Activated CD4-positive, alpha-beta T cell treated with anti-CD3 and anti-CD28 coated beads, Interleukin-2, amount 50 U/mL, for 48 hours (primary cell): ENCODE results near the gene MAP4K2.

ENCODE experiments used
- DNase-seq, 2 experiments: peaks; one replicate each; pipeline ENCODE4 v3.0.0-alpha.2; 2020

MAP4K2 gene

DNA sequence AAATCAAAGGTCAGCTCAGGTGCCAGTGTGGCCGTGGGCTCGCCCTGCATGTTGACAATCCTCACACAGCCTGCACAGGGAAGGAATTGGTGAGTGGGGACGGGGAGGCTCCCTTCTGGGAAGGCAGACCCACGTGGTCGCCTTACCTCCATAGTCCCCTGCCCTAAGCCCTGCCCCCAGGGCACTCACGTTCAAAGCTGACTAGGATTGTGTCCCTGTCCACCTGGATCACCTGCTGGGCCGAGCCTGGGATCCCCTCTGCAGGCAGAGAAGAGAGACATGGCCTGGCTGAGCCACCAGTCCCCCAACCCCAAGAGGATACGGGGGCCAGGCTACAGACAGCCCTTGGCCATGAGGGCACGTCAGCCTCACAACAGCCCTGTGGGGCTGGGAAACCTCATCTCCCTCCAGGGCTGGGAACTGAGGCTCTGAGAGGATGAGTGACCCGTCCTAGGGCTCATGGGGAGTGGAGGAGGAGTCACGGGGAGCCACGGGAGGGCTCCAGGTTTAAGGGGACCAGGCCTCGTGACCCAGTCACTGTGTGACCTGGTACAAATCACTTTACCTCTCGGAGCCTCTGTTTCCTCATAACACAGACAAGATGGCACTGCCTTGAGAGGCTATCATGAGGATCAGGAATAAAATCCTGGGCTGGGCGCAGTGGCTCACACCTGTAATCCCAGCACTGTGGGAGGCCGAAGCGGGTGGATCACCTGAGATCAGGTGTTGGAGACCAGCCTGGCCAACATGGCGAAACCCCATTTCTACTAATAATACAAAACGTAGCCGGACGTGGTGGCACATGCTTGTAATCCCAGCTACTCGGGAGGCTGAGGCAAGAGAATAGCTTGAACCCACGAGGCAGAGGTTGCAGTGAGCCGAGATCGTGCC lies 12.6 kb downstream of the MAP4K2 start:
- DNase-seq: no peak

- no peak for DNase-seq
Observed at GRCh38 chr11:64789331-64790204, 13.4 kb downstream of the MAP4K2 start.

- DNase-seq: no peak
Observed at GRCh38 chr11:64788321-64789215, 14.4 kb downstream of the MAP4K2 start.

GRCh38 chr11:64787526-64788320 lies 15.3 kb downstream of the MAP4K2 start:
- DNase-seq: peak; percentile 67 to 72

DNA sequence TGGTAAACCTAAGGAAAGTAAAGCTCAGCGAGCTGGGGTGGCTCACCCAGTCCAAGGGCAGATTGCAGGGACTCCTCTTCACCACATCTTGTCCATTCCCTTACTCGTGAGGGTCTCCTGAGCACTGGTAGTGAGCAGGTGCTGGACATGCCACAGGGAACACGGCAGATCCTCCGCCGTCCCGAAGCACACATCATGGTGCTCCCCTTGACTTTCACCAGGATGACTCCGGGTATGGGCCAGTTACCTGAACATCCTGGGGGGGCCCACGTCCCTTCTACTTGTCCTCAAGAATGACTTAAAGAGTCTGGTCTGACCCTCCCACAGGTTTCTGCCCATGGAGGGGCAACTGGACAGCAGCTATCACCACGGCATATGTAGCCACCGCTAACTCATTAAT lies 16.7 kb downstream of the MAP4K2 start:
- DNase-seq: no peak

- no peak for DNase-seq
Observed at GRCh38 chr11:64784813-64785581, 18.0 kb downstream of the MAP4K2 start.

- peak; percentile 97 to 99 for DNase-seq
Observed at GRCh38 chr11:64778473-64779298, 24.3 kb downstream of the MAP4K2 start, which contains the start of gene SF1. Gene SF1, minus strand, starts transcription at chr11:64778542. Its CDS starts 150 bp downstream, at chr11:64778392.

GRCh38 chr11:64778223-64778472 lies 24.9 kb downstream of the MAP4K2 start:
- no peak for DNase-seq

GRCh38 chr11:64777449-64778222 lies 25.4 kb downstream of the MAP4K2 start:
- peak; percentile 74 to 80 for DNase-seq

DNA sequence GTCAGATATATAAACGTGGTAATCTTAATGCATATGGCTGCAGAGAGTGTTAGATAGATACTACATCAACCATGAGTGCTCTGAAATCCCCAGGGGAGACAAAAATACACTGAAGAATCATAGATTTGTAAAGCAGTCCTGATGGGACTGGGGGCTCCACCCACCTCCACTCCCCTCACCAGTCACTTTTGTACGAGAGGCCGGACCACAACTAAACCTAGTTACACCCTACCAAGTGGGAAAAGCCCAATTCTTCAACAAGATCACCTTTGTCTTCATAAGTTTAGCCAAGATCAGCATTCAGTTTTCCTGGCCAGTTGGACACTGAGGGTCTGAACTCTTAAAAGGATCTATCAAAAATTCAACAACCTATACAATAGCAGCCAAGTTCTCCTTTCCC lies 26.1 kb downstream of the MAP4K2 start:
- no peak for DNase-seq

DNA sequence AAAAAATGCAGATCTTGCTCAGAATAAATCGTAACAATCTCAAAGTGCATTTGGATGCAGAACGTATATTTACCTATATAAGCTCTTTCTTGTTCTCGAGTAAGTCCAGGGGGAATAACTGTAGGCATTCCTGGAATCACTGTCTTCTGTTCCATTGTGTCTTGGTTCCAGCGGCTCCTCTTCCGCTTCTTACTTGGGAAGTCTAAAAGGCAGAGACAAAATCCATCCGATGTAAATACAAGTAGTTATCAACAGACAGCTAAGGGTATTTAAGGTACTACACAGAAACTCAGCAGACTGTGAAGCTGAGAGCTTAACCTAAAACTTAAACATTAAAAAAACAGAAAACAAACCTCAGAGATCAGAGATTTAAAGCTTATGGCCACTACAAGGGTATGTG lies 26.6 kb downstream of the MAP4K2 start:
- no peak for DNase-seq

DNA sequence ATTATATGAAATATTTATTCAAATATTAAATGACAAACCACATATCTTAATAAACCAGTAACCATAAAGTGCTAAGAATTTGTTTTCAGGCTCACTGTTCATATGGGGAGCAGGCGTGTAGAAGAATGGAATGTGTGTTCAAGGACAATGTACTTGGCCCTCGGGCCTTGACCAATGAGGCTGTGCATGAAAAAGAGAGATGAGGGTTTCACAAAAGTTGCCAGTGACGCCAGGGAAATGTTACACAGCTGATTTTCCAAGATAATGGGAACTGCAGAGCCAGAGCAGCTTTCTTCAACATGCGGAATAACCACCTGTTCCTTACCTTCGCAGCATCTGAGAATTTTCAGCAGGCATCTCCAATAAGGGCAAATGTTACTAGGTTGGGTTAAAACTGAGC lies 28.9 kb downstream of the MAP4K2 start:
- no peak for DNase-seq

GRCh38 chr11:64772303-64773018 lies 30.6 kb downstream of the MAP4K2 start:
- DNase-seq: no peak

DNA sequence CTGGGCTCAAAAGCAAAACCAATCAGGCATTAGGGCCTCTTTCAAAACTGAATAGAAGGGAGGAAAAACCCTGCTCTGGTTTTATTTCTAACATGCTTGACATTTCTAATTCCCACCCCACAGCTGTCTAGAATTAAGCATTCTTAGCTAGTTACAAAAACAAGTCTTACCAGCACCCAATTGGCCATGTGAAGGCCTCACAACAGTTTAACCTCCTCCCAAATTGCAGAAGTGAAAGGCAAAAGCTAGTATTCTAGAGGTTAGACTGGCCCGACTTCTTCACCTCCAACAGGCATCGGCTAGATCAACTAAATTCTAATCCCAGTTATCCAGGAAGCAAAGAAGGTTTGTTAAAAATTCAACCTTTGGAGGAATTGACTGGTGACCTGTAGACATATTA lies 31.2 kb downstream of the MAP4K2 start:
- no peak for DNase-seq

- DNase-seq: no peak
Observed at GRCh38 chr11:64770120-64770519, 32.9 kb downstream of the MAP4K2 start.

DNA sequence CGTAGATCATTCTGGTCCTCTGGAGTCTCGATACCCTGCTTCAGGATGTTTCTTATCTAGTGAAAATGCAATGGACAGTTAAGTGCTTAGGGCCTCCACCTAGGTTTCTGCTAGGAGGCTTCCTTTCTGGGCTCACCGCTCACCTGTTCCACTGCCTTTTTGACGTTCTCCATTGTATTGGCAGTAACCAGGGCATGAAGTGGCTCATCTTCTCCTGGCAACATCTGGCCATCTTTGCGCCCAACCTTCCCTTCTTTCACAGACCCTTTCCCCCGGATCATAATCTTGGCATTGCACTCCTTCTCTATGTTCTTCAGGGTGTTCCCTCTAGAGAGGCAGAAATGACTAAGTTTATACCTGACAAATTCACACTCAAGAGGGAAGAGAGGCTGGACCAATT lies 33.7 kb downstream of the MAP4K2 start:
- no peak for DNase-seq

GRCh38 chr11:64768300-64768694 lies 34.7 kb downstream of the MAP4K2 start:
- DNase-seq: no peak

DNA sequence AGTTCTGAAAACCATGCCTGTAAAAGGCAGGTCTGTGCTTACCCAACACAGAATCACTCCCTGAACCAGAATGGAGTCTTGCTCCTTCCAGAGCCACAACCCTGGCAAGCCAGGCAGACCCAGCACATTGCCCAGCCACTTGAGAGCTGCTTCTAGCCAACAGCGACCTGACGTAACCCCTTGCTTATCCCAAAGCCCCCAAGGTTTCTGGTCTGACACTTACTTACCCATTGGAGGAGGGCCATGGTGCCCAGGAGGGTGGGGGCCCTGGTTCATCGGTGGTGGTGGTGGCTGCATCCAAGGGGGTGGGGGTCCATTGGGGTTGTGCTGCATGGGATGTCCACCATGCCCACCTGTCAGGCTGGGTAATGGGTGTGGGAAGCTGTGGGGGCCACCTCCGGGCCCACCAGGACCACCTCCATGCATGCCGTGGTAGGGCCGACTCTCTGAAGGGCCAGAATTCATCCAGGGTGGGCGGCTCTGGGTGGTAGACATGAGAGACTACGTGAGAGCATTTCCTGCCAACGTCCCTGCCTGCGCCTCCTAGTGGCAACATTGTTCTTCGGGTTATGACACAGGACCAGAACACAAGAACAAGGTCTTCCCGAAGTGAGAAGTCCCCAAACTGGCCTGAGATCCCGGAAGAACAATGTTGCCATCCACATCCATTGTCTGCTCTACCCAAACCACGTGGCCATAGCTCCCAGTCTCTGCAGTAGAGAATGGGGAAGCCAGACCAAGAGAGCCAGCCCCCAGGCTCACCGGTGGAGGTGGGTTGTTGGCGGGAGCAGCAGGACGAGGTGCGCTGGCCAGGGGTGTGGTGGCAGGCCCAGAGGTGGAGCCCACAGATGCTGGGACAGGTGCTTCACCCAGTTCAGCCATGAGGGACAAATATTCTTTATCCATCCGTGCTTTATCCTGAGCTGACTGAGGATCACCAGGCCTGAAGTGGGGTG lies 35.4 kb downstream of the MAP4K2 start:
- peak; percentile 84 to 88 for DNase-seq
